GM12878 (cell line): ENCODE data around the gene AEBP1. TPM values are rescaled to one million over a fixed set of nuclear protein-coding genes. Genes with fewer than 3 reads are reported as not detected.
A peak's percentile ranks its signal among the peaks of the same experiment; 100 is the strongest.

Experiments
- ATAC-seq: fragments of 200-7000 bp; cut with Tn5 transposase; 3 replicates; pipeline ENCODE4 v1.9.1; 2020; ENCODE audit warnings: mild to moderate bottlenecking, moderate library complexity
- BruUV-seq: library from RNA; stranded (reverse); fragments of 400-500 nt; replicated peaks from 2 replicates; lab custom pipeline; 2021; lab: Mats Ljungman, UMichigan
- CTCF ChIA-PET: fragments of 300-600 bp; sonication (Branson Sonifier 250); formaldehyde crosslinking; extraction: SDS; loops from one replicate; lab custom pipeline; 2021; ENCODE audit warnings: inconsistent platforms; lab: Yijun Ruan, JAX
- POLR2A ChIA-PET: fragments of 350-600 bp; formaldehyde crosslinking; extraction: SDS; loops from one replicate; lab custom pipeline; 2021; ENCODE audit warnings: inconsistent platforms; lab: Charles Lee
- RAD21 ChIA-PET: fragments of 300-600 bp; sonication (Branson Sonifier 250); formaldehyde crosslinking; loops from one replicate; lab custom pipeline; 2023; ENCODE audit warnings: antibody characterized with exemption; ENCODE audit not compliant: unreplicated experiment; lab: Charles Lee
- SMC1A ChIA-PET: fragments of 300-600 bp; sonication (Branson Sonifier 250); formaldehyde crosslinking; loops from one replicate; lab custom pipeline; 2023; ENCODE audit not compliant: unreplicated experiment, uncharacterized antibody; lab: Charles Lee
- DNase-seq: peaks from one replicate; pipeline ENCODE4 v3.0.0-alpha.2; 2011; ENCODE audit warnings: low read depth, low spot score
- FAIRE-seq: peaks from 3 replicates; lab custom pipeline; 2011; peaks lifted over from hg19 to GRCh38; lab: Jason Lieb, UNC
- H2AFZ ChIP-seq: 2 replicates; pipeline ENCODE4 v1.6.0; 2011; ENCODE audit warnings: low read depth, low read length, control low read depth; ENCODE audit not compliant: control insufficient read depth
- H3K27ac ChIP-seq: 2 replicates; pipeline ENCODE4 v1.5.1; 2011; ENCODE audit warnings: control low read depth; ENCODE audit not compliant: control insufficient read depth, insufficient read depth
- H3K27me3 ChIP-seq, 2 experiments: replicated peaks in 1 of 2; 2 replicates each; pipeline versions ENCODE4 v1.6.0 to v1.6.1; 2011; ENCODE audit warnings: low read length in 1 of 2; ENCODE audit not compliant: control insufficient read depth in 2 of 2, insufficient read depth in 2 of 2
- H3K36me3 ChIP-seq, 2 experiments: 2 replicates each; pipeline ENCODE4 v1.5.1; 2011; ENCODE audit warnings: low read length in 1 of 2; ENCODE audit not compliant: control insufficient read depth in 2 of 2, insufficient read depth in 2 of 2
- H3K4me1 ChIP-seq: 2 replicates; pipeline ENCODE4 v1.6.1; 2011; ENCODE audit warnings: mild to moderate bottlenecking, low read length, moderate library complexity, mixed read lengths; ENCODE audit not compliant: control insufficient read depth, insufficient read depth
- H3K4me2 ChIP-seq: 2 replicates; pipeline ENCODE4 v1.6.0; 2011; ENCODE audit warnings: control low read depth; ENCODE audit not compliant: control insufficient read depth, insufficient read depth
- H3K4me3 ChIP-seq: fragments of 200-600 bp; sonication (generic); 2 replicates; pipeline ENCODE4 v1.5.1; 2016
- H3K79me2 ChIP-seq: 2 replicates; pipeline ENCODE4 v1.6.0; 2011; ENCODE audit warnings: low read length; ENCODE audit not compliant: control insufficient read depth, insufficient read depth
- H3K9ac ChIP-seq: 2 replicates; pipeline ENCODE4 v1.8.0; 2011; ENCODE audit warnings: low read length, control low read depth, mixed read lengths; ENCODE audit not compliant: control insufficient read depth, insufficient read depth
- H3K9me3 ChIP-seq: replicated peaks from 3 replicates; pipeline ENCODE4 v1.5.1; 2011; ENCODE audit warnings: mild to moderate bottlenecking, low read length; ENCODE audit not compliant: control insufficient read depth, insufficient read depth
- H4K20me1 ChIP-seq: 2 replicates; pipeline ENCODE4 v1.6.0; 2011; ENCODE audit not compliant: control insufficient read depth, insufficient read depth
- CHD4 ChIP-seq: fragments of 200-600 bp; sonication (generic); IDR thresholded peaks from 2 replicates; pipeline ENCODE4 v1.6.1; 2016; ENCODE audit warnings: mild to moderate bottlenecking
- CREM ChIP-seq: IDR thresholded peaks from 2 replicates; pipeline ENCODE4 v1.6.1; 2014; ENCODE audit warnings: antibody characterized with exemption, low read depth
- DPF2 ChIP-seq: fragments of 450-650 bp; IDR thresholded peaks from 2 replicates; pipeline ENCODE4 v1.6.1; 2017; ENCODE audit warnings: mild to moderate bottlenecking
- ESRRA ChIP-seq: IDR thresholded peaks from 2 replicates; pipeline ENCODE4 v1.6.1; 2012; ENCODE audit warnings: mild to moderate bottlenecking, low read length, improper control_type of control experiment
- FOS ChIP-seq: IDR thresholded peaks from 3 replicates; pipeline ENCODE4 v1.6.1; 2011; ENCODE audit warnings: borderline replicate concordance; ENCODE audit not compliant: insufficient read length; ENCODE audit errors: extremely low read depth
- JUND ChIP-seq: IDR thresholded peaks from 2 replicates; pipeline ENCODE4 v1.6.1; 2012; ENCODE audit warnings: low read depth, mild to moderate bottlenecking, low read length, improper control_type of control experiment, moderate library complexity
- LARP7 ChIP-seq: fragments of 450-650 bp; IDR thresholded peaks from 2 replicates; pipeline ENCODE4 v1.6.1; 2017; ENCODE audit warnings: mild to moderate bottlenecking
- NBN ChIP-seq: fragments of 450-650 bp; IDR thresholded peaks from 2 replicates; pipeline ENCODE4 v1.6.1; 2016
- NFYA ChIP-seq: IDR thresholded peaks from 2 replicates; pipeline ENCODE4 v1.6.1; 2011; ENCODE audit warnings: low read depth, mild to moderate bottlenecking, low read length, improper control_type of control experiment, borderline replicate concordance
- NR2C2 ChIP-seq: IDR thresholded peaks from 2 replicates; pipeline ENCODE4 v1.6.1; 2011; ENCODE audit warnings: borderline replicate concordance, low read depth; ENCODE audit not compliant: control insufficient read depth, insufficient read length
- REST ChIP-seq: IDR thresholded peaks from 2 replicates; pipeline ENCODE4 v1.6.1; 2012; ENCODE audit warnings: mild to moderate bottlenecking, low read depth, low read length
- SMC3 ChIP-seq: IDR thresholded peaks from 2 replicates; pipeline ENCODE4 v1.6.1; 2011; ENCODE audit warnings: low read length, improper control_type of control experiment, borderline replicate concordance
- SP1 ChIP-seq: IDR thresholded peaks from one replicate; pipeline ENCODE4 v1.6.1; 2011; ENCODE audit warnings: low read depth, low read length
- SRF ChIP-seq, 2 experiments: IDR thresholded peaks; 2 replicates each; pipeline ENCODE4 v1.6.1; 2011; ENCODE audit warnings: low read depth in 2 of 2, low read length in 2 of 2, mild to moderate bottlenecking in 1 of 2, moderate library complexity in 1 of 2
- TCF7 ChIP-seq: IDR thresholded peaks from 2 replicates; pipeline ENCODE4 v1.6.1; 2014; ENCODE audit warnings: antibody characterized with exemption, borderline replicate concordance
- WGBS: methylation state at CpG from one replicate; pipeline ENCODE4 v1.1.6; 2016; ENCODE audit warnings: low lambda C conversion rate; ENCODE audit not compliant: insufficient replicate concordance, insufficient coverage; ENCODE audit errors: missing lambda C conversion rate; 5-methylcytosine and 5-hydroxymethylcytosine counted together
- in situ Hi-C: fragments of 300-500 bp; cut with MboI; formaldehyde crosslinking; loops from 9 replicates; pipeline ENCODE4 v1.14.3; 2018; ENCODE audit warnings: mixed read lengths
- intact Hi-C: fragments of 100-400 bp; cut with micrococcal nuclease; formaldehyde crosslinking; loops from one replicate; pipeline ENCODE4 v1.14.2; 2022; ENCODE audit not compliant: unreplicated experiment
- polyA plus RNA-seq, 11 experiments: library from polyadenylated mRNA; depleted of rRNA in 4 of 11; unstranded in 6 of 11; stranded (reverse) in 5 of 11; fragments of >200 nt; fragmentation: Nextera tagmentation in 4 of 11; fragmentation: Illumina TruSeq in 1 of 11; extraction: Ambion mirVana in 4 of 11; extraction: Trizol in 1 of 11; gene quantifications; 1 replicate in 1 of 11; 2 replicates in 10 of 11; pipeline versions ENCODE4 v1.2.1 to v1.2.3, GENCODE V29; 2011 to 2016; ENCODE audit warnings: inconsistent platforms in 2 of 11, missing spikeins in 2 of 11, low read depth in 1 of 11
- total RNA-seq, 4 experiments: library from RNA; depleted of rRNA in 3 of 4; stranded (reverse); fragments of >200 nt in 3 of 4; fragmentation: Illumina TruSeq in 1 of 4; extraction: Trizol in 1 of 4; gene quantifications; 2 replicates each; pipeline versions ENCODE4 v1.2.1 to v1.2.3, GENCODE V29; 2013 to 2021
- TF ChIP-seq, protein P1 (sequence below): IDR thresholded peaks from 2 replicates; pipeline ENCODE4 v1.6.1; 2012; ENCODE audit warnings: improper control_type of control experiment, low read depth, low read length; ENCODE audit not compliant: insufficient replicate concordance

Gene AEBP1
- total and polyA plus RNA-seq, 10 of the 15 experiments (the other 5 are each of a cell fraction or from before 2014, with no cell fraction given), result 0.06 to 0.23 (median 0.11) TPM; not detected in 5

GRCh38 chr7:44080118-44080517 is 24.0 kb upstream of the AEBP1 start:
- ChIA-PET SMC1A (interaction anchor here (1.7 kb wide), 1 partner anchor 43 kb away, joined by 10 read pairs; the partner anchor contains the start of gene POLD2), CTCF (interaction anchor here (1.0 to 1.6 kb wide), 2 partner anchors 116 to 117 kb away, joined by 3 to 6 read pairs; no protein-coding TSS in a partner anchor), POLR2A (interaction anchor here (1.9 kb wide), 2 partner anchors 35 to 121 kb away, joined by 7 to 16 read pairs; partner anchors contain the start of genes DBNL and YKT6), RAD21 (interaction anchor here (1.8 to 1.9 kb wide), 2 partner anchors 60 to 121 kb away, joined by 6 to 10 read pairs; partner anchors contain the start of gene YKT6)
- no peak for FAIRE-seq
- H3K27me3 ChIP-seq, result no peaks in the 10 kb centered on the region
- no peak overlapping the region for H2AFZ ChIP-seq
- H3K4me1 ChIP-seq, result peaks cover 18% of the 10 kb centered on the region
- no peak for ATAC-seq
- H3K9ac ChIP-seq, result 0 out of 2 replicates have a peak overlapping the region, but pooled peaks have one; percentile 93
- intact Hi-C loops (loop anchor here (2.0 kb wide), 1 partner anchor 117 kb away; no protein-coding TSS in a partner anchor), in situ Hi-C loops (no loop called here)
- peaks cover 22% of the 10 kb centered on the region for H3K79me2 ChIP-seq
- H4K20me1 ChIP-seq, result no peaks in the 10 kb centered on the region
- WGBS, result 100% methylated on average over 5 of the region's 5 CpGs
- no peak for DNase-seq
- peaks cover 13 to 28% of the 10 kb centered on the region in 2 experiments for H3K36me3 ChIP-seq
- no TSS peak for BruUV-seq
- H3K4me3 ChIP-seq, result peak overlapping the region; percentile 99; the same call in 1 of the 2 replicates
- no peaks in the 10 kb centered on the region for H3K9me3 ChIP-seq
- peak overlapping the region; percentile 93; the same call in 1 of the 2 replicates for H3K27ac ChIP-seq
- peak overlapping the region; percentile 25 for H3K4me2 ChIP-seq
- TF ChIP-seq DPF2 (no peak), REST (no peak), SMC3 (no peak), CHD4 (no peak), LARP7 (no peak), JUND (no peak), NBN (no peak), FOS (no peak), CREM (no peak), ESRRA (no peak), TCF7 (no peak), NR2C2 (no peak), NFYA (no peak), SRF (IDR thresholded peaks at IDR 0.05; ENCODE audit: low read depth in 2 of 2, low read length in 2 of 2) (no peak), SP1 (no peak)
- TF ChIP-seq, protein P1, sequence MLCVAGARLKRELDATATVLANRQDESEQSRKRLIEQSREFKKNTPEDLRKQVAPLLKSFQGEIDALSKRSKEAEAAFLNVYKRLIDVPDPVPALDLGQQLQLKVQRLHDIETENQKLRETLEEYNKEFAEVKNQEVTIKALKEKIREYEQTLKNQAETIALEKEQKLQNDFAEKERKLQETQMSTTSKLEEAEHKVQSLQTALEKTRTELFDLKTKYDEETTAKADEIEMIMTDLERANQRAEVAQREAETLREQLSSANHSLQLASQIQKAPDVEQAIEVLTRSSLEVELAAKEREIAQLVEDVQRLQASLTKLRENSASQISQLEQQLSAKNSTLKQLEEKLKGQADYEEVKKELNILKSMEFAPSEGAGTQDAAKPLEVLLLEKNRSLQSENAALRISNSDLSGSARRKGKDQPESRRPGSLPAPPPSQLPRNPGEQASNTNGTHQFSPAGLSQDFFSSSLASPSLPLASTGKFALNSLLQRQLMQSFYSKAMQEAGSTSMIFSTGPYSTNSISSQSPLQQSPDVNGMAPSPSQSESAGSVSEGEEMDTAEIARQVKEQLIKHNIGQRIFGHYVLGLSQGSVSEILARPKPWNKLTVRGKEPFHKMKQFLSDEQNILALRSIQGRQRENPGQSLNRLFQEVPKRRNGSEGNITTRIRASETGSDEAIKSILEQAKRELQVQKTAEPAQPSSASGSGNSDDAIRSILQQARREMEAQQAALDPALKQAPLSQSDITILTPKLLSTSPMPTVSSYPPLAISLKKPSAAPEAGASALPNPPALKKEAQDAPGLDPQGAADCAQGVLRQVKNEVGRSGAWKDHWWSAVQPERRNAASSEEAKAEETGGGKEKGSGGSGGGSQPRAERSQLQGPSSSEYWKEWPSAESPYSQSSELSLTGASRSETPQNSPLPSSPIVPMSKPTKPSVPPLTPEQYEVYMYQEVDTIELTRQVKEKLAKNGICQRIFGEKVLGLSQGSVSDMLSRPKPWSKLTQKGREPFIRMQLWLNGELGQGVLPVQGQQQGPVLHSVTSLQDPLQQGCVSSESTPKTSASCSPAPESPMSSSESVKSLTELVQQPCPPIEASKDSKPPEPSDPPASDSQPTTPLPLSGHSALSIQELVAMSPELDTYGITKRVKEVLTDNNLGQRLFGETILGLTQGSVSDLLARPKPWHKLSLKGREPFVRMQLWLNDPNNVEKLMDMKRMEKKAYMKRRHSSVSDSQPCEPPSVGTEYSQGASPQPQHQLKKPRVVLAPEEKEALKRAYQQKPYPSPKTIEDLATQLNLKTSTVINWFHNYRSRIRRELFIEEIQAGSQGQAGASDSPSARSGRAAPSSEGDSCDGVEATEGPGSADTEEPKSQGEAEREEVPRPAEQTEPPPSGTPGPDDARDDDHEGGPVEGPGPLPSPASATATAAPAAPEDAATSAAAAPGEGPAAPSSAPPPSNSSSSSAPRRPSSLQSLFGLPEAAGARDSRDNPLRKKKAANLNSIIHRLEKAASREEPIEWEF, result no peak
